Measurements from ENCODE around the gene GNPDA2. TPM values are rescaled to one million over a fixed set of nuclear protein-coding genes. Genes with fewer than 3 reads are reported as not detected.

Gene GNPDA2
- 10 to 100 TPM; 12.8 to 13.8 TPM for total RNA-seq

GRCh38 chr4:44726038-44726871 is at the start of gene GNPDA2:
TSS of gene GNPDA2 (minus strand) at chr4:44726556. CDS start at chr4:44722207, 4,349 bp downstream.
- peak; percentile 94 for ATAC-seq
- no peaks in the 10 kb centered on the region for H3K9me3 Mint-ChIP-seq (ENCODE audit: low read depth)
- POLR2A ChIA-PET, result interaction anchor here (0.6 to 1.9 kb wide), 4 partner anchors 24 to 699 kb away, joined by 3 to 7 read pairs (median 3); partner anchors contain the start of gene GUF1
- peak within 1 kb of the TSS; percentile 88 for H3K4me3 Mint-ChIP-seq
- H3K4me1 Mint-ChIP-seq, result peaks cover 35% of the 10 kb centered on the region
- H3K27ac Mint-ChIP-seq, result peak within 1 kb of the TSS; percentile 89
- intact Hi-C loops (cut with DNase I, micrococcal nuclease), result loop anchor here (1.0 to 2.0 kb wide), 2 partner anchors 47 to 48 kb away; partner anchors contain the start of gene GUF1 (in 2 of the 2)
- H3K27me3 Mint-ChIP-seq, result no peaks in the 10 kb centered on the region
- H3K36me3 Mint-ChIP-seq (ENCODE audit: low read depth), result peaks cover 3% of the 10 kb centered on the region
- peak; percentile 89 for DNase-seq
- CTCF ChIA-PET, result interaction anchor here (0.6 kb wide), 1 partner anchor 245 kb away, joined by 4 read pairs; no protein-coding TSS in a partner anchor

- Mint-ChIP-seq H3K36me3 (ENCODE audit: low read depth) (no peaks in the 10 kb centered on the region), H3K27me3 (peaks cover 7% of the 10 kb centered on the region), H3K9me3 (ENCODE audit: low read depth) (peaks cover 6% of the 10 kb centered on the region), H3K4me1 (no peaks in the 10 kb centered on the region), H3K4me3 (no peak overlapping the region), H3K27ac (no peak overlapping the region)
- ChIA-PET POLR2A (no interaction called here), CTCF (no interaction called here)
- intact Hi-C loops (cut with DNase I, micrococcal nuclease), result no loop called here
- DNase-seq, result no peak
- no peak for ATAC-seq
Observed at GRCh38 chr4:44772340-44772739, 46.0 kb upstream of the GNPDA2 start.

GRCh38 chr4:44771789-44772188 is 45.4 kb upstream of the GNPDA2 start:
- H3K27me3 Mint-ChIP-seq, result peaks cover 7% of the 10 kb centered on the region
- H3K27ac Mint-ChIP-seq, result no peak overlapping the region
- intact Hi-C loops (cut with DNase I, micrococcal nuclease), result no loop called here
- POLR2A ChIA-PET, result no interaction called here
- H3K4me1 Mint-ChIP-seq, result no peaks in the 10 kb centered on the region
- peaks cover 6% of the 10 kb centered on the region for H3K9me3 Mint-ChIP-seq (ENCODE audit: low read depth)
- CTCF ChIA-PET, result no interaction called here
- ATAC-seq (no peak), DNase-seq (no peak)
- H3K4me3 Mint-ChIP-seq, result no peak overlapping the region
- H3K36me3 Mint-ChIP-seq (ENCODE audit: low read depth), result no peaks in the 10 kb centered on the region

GRCh38 chr4:44766453-44766852 is 40.1 kb upstream of the GNPDA2 start:
- POLR2A ChIA-PET, result no interaction called here
- ATAC-seq (no peak), DNase-seq (no peak)
- CTCF ChIA-PET, result no interaction called here
- Mint-ChIP-seq H3K4me3 (no peak overlapping the region), H3K27ac (no peak overlapping the region), H3K36me3 (ENCODE audit: low read depth) (no peaks in the 10 kb centered on the region), H3K27me3 (peaks cover 12% of the 10 kb centered on the region), H3K9me3 (ENCODE audit: low read depth) (no peaks in the 10 kb centered on the region), H3K4me1 (no peaks in the 10 kb centered on the region)
- intact Hi-C loops (cut with DNase I, micrococcal nuclease), result loop anchor here in 1 of 2 experiments (10.0 kb wide), 1 partner anchor 158 kb away; no protein-coding TSS in a partner anchor

GRCh38 chr4:44765116-44765515 is 38.8 kb upstream of the GNPDA2 start:
- no peaks in the 10 kb centered on the region for H3K36me3 Mint-ChIP-seq (ENCODE audit: low read depth)
- no peaks in the 10 kb centered on the region for H3K4me1 Mint-ChIP-seq
- DNase-seq (no peak), ATAC-seq (no peak)
- ChIA-PET POLR2A (no interaction called here), CTCF (no interaction called here)
- intact Hi-C loops (cut with DNase I, micrococcal nuclease), result loop anchor here in 1 of 2 experiments (10.0 kb wide), 1 partner anchor 160 kb away; no protein-coding TSS in a partner anchor
- H3K27me3 Mint-ChIP-seq, result peaks cover 19% of the 10 kb centered on the region
- H3K9me3 Mint-ChIP-seq (ENCODE audit: low read depth), result no peaks in the 10 kb centered on the region
- H3K27ac Mint-ChIP-seq, result no peak overlapping the region
- no peak overlapping the region for H3K4me3 Mint-ChIP-seq

GRCh38 chr4:44761306-44761705 is 35.0 kb upstream of the GNPDA2 start:
- intact Hi-C loops (cut with DNase I, micrococcal nuclease), result loop anchor here in 1 of 2 experiments (10.0 kb wide), 1 partner anchor 163 kb away; no protein-coding TSS in a partner anchor
- Mint-ChIP-seq H3K36me3 (ENCODE audit: low read depth) (no peaks in the 10 kb centered on the region), H3K4me1 (no peaks in the 10 kb centered on the region), H3K27me3 (peaks cover 17% of the 10 kb centered on the region), H3K4me3 (no peak overlapping the region), H3K27ac (no peak overlapping the region), H3K9me3 (ENCODE audit: low read depth) (no peaks in the 10 kb centered on the region)
- no peak for ATAC-seq
- ChIA-PET CTCF (interaction anchor here (0.7 to 1.1 kb wide), 2 partner anchors 157 to 254 kb away, joined by 3 read pairs; no protein-coding TSS in a partner anchor), POLR2A (interaction anchor here (0.6 kb wide), 1 partner anchor 33 kb away, joined by 9 read pairs; no protein-coding TSS in a partner anchor)
- no peak for DNase-seq

GRCh38 chr4:44760142-44760898 is 34.0 kb upstream of the GNPDA2 start:
- no peak overlapping the region for H3K27ac Mint-ChIP-seq
- H3K36me3 Mint-ChIP-seq (ENCODE audit: low read depth), result no peaks in the 10 kb centered on the region
- intact Hi-C loops (cut with DNase I, micrococcal nuclease), result loop anchor here in 1 of 2 experiments (1.0 to 10.0 kb wide), 2 partner anchors 164 to 1511 kb away; no protein-coding TSS in a partner anchor
- DNase-seq (peak; percentile 10), ATAC-seq (peak; percentile 53)
- H3K4me3 Mint-ChIP-seq, result no peak overlapping the region
- ChIA-PET CTCF (interaction anchor here (1.1 to 1.9 kb wide), 6 partner anchors 8 to 158 kb away, joined by 3 to 6 read pairs (median 4); no protein-coding TSS in a partner anchor), POLR2A (interaction anchor here (0.6 kb wide), 1 partner anchor 32 kb away, joined by 9 read pairs; no protein-coding TSS in a partner anchor)
- H3K9me3 Mint-ChIP-seq (ENCODE audit: low read depth), result no peaks in the 10 kb centered on the region
- H3K4me1 Mint-ChIP-seq, result no peaks in the 10 kb centered on the region
- peaks cover 17% of the 10 kb centered on the region for H3K27me3 Mint-ChIP-seq

GRCh38 chr4:44756559-44756958 is 30.2 kb upstream of the GNPDA2 start:
- Mint-ChIP-seq H3K27ac (no peak overlapping the region), H3K27me3 (peaks cover 16% of the 10 kb centered on the region), H3K36me3 (ENCODE audit: low read depth) (no peaks in the 10 kb centered on the region), H3K4me1 (no peaks in the 10 kb centered on the region), H3K4me3 (no peak overlapping the region), H3K9me3 (ENCODE audit: low read depth) (no peaks in the 10 kb centered on the region)
- intact Hi-C loops (cut with DNase I, micrococcal nuclease), result loop anchor here in 1 of 2 experiments (5.0 kb wide), 1 partner anchor 1891 kb away; no protein-coding TSS in a partner anchor
- POLR2A ChIA-PET, result no interaction called here
- DNase-seq (no peak), ATAC-seq (no peak)
- CTCF ChIA-PET, result interaction anchor here (1.8 kb wide), 1 partner anchor 18 kb away, joined by 3 read pairs; no protein-coding TSS in a partner anchor

GRCh38 chr4:44740201-44740600 is 13.8 kb upstream of the GNPDA2 start:
- no peak for DNase-seq
- no peaks in the 10 kb centered on the region for H3K9me3 Mint-ChIP-seq (ENCODE audit: low read depth)
- intact Hi-C loops (cut with DNase I, micrococcal nuclease), result no loop called here
- no peaks in the 10 kb centered on the region for H3K4me1 Mint-ChIP-seq
- ATAC-seq, result no peak
- H3K27me3 Mint-ChIP-seq, result peaks cover 14% of the 10 kb centered on the region
- ChIA-PET POLR2A (no interaction called here), CTCF (no interaction called here)
- no peak overlapping the region for H3K27ac Mint-ChIP-seq
- H3K36me3 Mint-ChIP-seq (ENCODE audit: low read depth), result no peaks in the 10 kb centered on the region
- H3K4me3 Mint-ChIP-seq, result no peak overlapping the region

GRCh38 chr4:44738615-44739014 is 12.3 kb upstream of the GNPDA2 start:
- intact Hi-C loops (cut with DNase I, micrococcal nuclease), result no loop called here
- ATAC-seq, result no peak
- H3K36me3 Mint-ChIP-seq (ENCODE audit: low read depth), result no peaks in the 10 kb centered on the region
- H3K4me1 Mint-ChIP-seq, result no peaks in the 10 kb centered on the region
- POLR2A ChIA-PET, result no interaction called here
- no peaks in the 10 kb centered on the region for H3K9me3 Mint-ChIP-seq (ENCODE audit: low read depth)
- no peak overlapping the region for H3K4me3 Mint-ChIP-seq
- CTCF ChIA-PET, result interaction anchor here (1.0 kb wide), 1 partner anchor 18 kb away, joined by 3 read pairs; no protein-coding TSS in a partner anchor
- DNase-seq, result no peak
- H3K27ac Mint-ChIP-seq, result no peak overlapping the region
- H3K27me3 Mint-ChIP-seq, result peaks cover 21% of the 10 kb centered on the region

- Mint-ChIP-seq H3K36me3 (ENCODE audit: low read depth) (no peaks in the 10 kb centered on the region), H3K4me3 (no peak overlapping the region), H3K9me3 (ENCODE audit: low read depth) (no peaks in the 10 kb centered on the region), H3K4me1 (no peaks in the 10 kb centered on the region), H3K27ac (no peak overlapping the region), H3K27me3 (peaks cover 22% of the 10 kb centered on the region)
- DNase-seq (no peak), ATAC-seq (no peak)
- POLR2A ChIA-PET, result no interaction called here
- intact Hi-C loops (cut with DNase I, micrococcal nuclease), result no loop called here
- CTCF ChIA-PET, result no interaction called here
Observed at GRCh38 chr4:44736900-44737299, 10.5 kb upstream of the GNPDA2 start.
